T-cell (primary cell): ENCODE measurements around the gene PCIF1. TPM values are rescaled to one million over a fixed set of nuclear protein-coding genes. Genes with fewer than 3 reads are reported as not detected.

Experiments
- ATAC-seq, 4 experiments: fragments of 200-7000 bp in 3 of 4; fragments of 150-1000 bp in 1 of 4; cut with Tn5 transposase; replicated peaks in 1 of 4; 1 replicate in 3 of 4; 2 replicates in 1 of 4; pipeline ENCODE4 v1.10.0; 2021; ENCODE audit warnings: moderate library complexity in 3 of 4, mild to moderate bottlenecking in 2 of 4, moderate number of reproducible peaks in 1 of 4
- CTCF ChIA-PET, 2 donors: fragments of 300-600 bp; sonication (Branson Sonifier 250); formaldehyde crosslinking; loops; one replicate each; lab custom pipeline; 2022; ENCODE audit warnings: antibody characterized with exemption in 2 of 2; lab: Charles Lee
- POLR2A ChIA-PET, 2 donors: fragments of 300-600 bp; sonication (Branson Sonifier 250); formaldehyde crosslinking; loops; one replicate each; lab custom pipeline; 2022; ENCODE audit warnings: antibody characterized with exemption in 2 of 2; lab: Charles Lee
- DNase-seq, 35 experiments: peaks; one replicate each; pipeline versions ENCODE4 v3.0.0 to v3.0.0-alpha.2; 2013 to 2023
- H3K27ac ChIP-seq: one replicate; pipeline ENCODE4 v1.5.1; 2013; ENCODE audit warnings: low read length
- H3K27me3 ChIP-seq, 2 experiments: replicated peaks in 1 of 2; 1 replicate in 1 of 2; 2 replicates in 1 of 2; pipeline versions ENCODE4 v1.6.1 to v1.7.0; 2013; ENCODE audit warnings: low read length in 1 of 2, mixed read lengths in 1 of 2; ENCODE audit not compliant: control insufficient read depth in 2 of 2, insufficient read depth in 2 of 2; ENCODE audit errors: extremely low read depth in 1 of 2
- H3K36me3 ChIP-seq, 2 donors: 1 replicate in 1 of 2; 2 replicates in 1 of 2; pipeline versions ENCODE4 v1.6.1 to v1.7.0; 2013; ENCODE audit warnings: low read length in 1 of 2; ENCODE audit not compliant: control insufficient read depth in 2 of 2, insufficient read depth in 1 of 2; ENCODE audit errors: extremely low read depth in 1 of 2
- H3K4me1 ChIP-seq, 2 experiments: 1 replicate in 1 of 2; 2 replicates in 1 of 2; pipeline versions ENCODE4 v1.6.1 to v1.7.0; 2013; ENCODE audit warnings: low read length in 2 of 2, mixed read lengths in 1 of 2; ENCODE audit not compliant: insufficient read depth in 2 of 2, control insufficient read depth in 1 of 2; ENCODE audit errors: extremely low read depth in 1 of 2
- H3K4me3 ChIP-seq, 2 donors: 1 replicate in 1 of 2; 2 replicates in 1 of 2; pipeline versions ENCODE4 v1.5.1 to v1.7.0; 2013; ENCODE audit warnings: mild to moderate bottlenecking in 2 of 2, low read length in 1 of 2, moderate library complexity in 1 of 2; ENCODE audit not compliant: control insufficient read depth in 1 of 2; ENCODE audit errors: extremely low read depth in 1 of 2
- H3K9me3 ChIP-seq: 2 replicates; pipeline ENCODE4 v1.7.0; 2013
- H3K27ac Mint-ChIP-seq, 2 donors: one replicate each; pipeline ENCODE4 v1.8.0; 2020 to 2021; ENCODE audit warnings: mild to moderate bottlenecking in 2 of 2, mixed read lengths in 2 of 2
- H3K27me3 Mint-ChIP-seq, 2 donors: one replicate each; pipeline ENCODE4 v1.8.0; 2021 to 2022; ENCODE audit warnings: mixed read lengths in 2 of 2
- H3K36me3 Mint-ChIP-seq: one replicate; pipeline ENCODE4 v1.8.0; 2021; ENCODE audit warnings: mixed read lengths
- H3K4me1 Mint-ChIP-seq, 3 donors: one replicate each; pipeline ENCODE4 v1.8.0; 2020 to 2022; ENCODE audit warnings: mixed read lengths in 3 of 3, mild to moderate bottlenecking in 1 of 3
- H3K4me3 Mint-ChIP-seq, 3 donors: one replicate each; pipeline ENCODE4 v1.8.0; 2020 to 2022; ENCODE audit warnings: mild to moderate bottlenecking in 3 of 3, mixed read lengths in 3 of 3, moderate library complexity in 3 of 3
- H3K9me3 Mint-ChIP-seq, 3 donors: one replicate each; pipeline ENCODE4 v1.8.0; 2020 to 2022; ENCODE audit warnings: mixed read lengths in 3 of 3
- WGBS: methylation state at CpG from one replicate; pipeline ENCODE4 v1.1.5; 2013; ENCODE audit warnings: missing lambda C conversion rate; ENCODE audit not compliant: insufficient coverage; 5-methylcytosine and 5-hydroxymethylcytosine counted together
- total RNA-seq, 35 experiments: library from RNA in 6 of 35; stranded (reverse) in 6 of 35; fragments of 120-200 nt in 1 of 35; gene quantifications; one replicate each; pipeline versions ENCODE4 v1.2.1 to v1.2.4 and lab custom pipeline; 2013 to 2026

PCIF1 gene
- total RNA-seq, 5 donors from 2014 or later (not counting 1 experiment from before 2014, with no cell fraction given): 74.4 to 78.7 (median 74.6) TPM

DNA sequence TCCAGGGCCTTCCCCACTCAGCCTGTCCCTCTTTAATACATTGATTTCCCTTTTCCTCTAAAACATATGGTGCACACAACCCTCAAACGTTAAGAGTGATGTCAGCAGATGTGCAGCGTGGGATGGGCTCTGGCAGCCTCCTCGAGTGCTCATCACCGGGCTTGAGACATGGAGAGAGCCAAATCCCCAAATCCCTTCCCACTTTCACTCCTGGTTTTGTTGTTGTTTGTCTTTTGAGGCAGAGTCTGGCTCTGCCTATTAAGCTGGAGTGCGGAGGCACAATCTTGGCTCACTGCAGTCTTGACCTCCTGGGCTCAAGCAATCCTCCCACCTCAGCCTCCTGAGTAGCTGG lies 16.7 kb upstream of the PCIF1 start:
- Histone ChIP-seq H3K9me3 (no peaks in the 10 kb centered on the region), H3K27me3 (peaks cover 0 to 66% of the 10 kb centered on the region in 2 experiments), H3K4me3 (no peak overlapping the region), H3K4me1 (no peaks in the 10 kb centered on the region), H3K36me3 (no peaks in the 10 kb centered on the region), H3K27ac (no peak overlapping the region)
- Mint-ChIP-seq H3K27ac (no peak overlapping the region), H3K4me3 (no peak overlapping the region), H3K4me1 (peaks cover 0 to 1% (median 0%) of the 10 kb centered on the region in 3 donors), H3K36me3 (no peaks in the 10 kb centered on the region), H3K9me3 (no peaks in the 10 kb centered on the region), H3K27me3 (peaks cover 31 to 48% of the 10 kb centered on the region in 2 donors)
- ChIA-PET CTCF (no interaction called here), POLR2A (no interaction called here)
- ATAC-seq (no peak), DNase-seq (no peak)
- 67% methylated on average over 1 of the region's 5 CpGs for WGBS

DNA sequence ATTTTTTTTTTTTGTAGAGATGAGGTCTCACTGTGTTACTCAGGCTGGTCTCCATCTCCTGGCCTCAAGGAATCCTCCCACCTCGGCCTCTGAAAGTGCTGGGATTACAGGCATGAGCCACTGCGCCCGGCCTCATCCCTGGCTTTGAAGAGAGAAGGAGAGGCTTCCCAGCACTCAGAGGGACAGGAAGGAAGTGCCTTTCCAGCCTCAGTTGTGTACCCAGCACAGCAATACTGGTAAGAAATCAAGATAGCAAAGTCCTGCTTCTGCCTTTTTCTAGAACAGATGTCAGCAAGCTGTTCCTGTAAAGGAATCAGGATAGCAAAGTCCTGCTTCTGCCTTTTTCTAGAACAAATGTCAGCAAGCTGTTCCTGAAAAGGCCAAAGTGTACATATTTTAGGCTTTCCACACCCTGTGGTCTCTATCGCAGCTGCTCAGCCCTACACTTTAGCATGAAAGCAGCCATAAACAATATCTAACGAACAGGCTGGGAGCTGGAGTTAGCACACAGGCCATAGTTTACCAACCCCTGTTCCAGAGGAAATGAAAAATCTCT lies 16.2 kb upstream of the PCIF1 start:
- Mint-ChIP-seq H3K27ac (no peak overlapping the region), H3K27me3 (peaks cover 31 to 46% of the 10 kb centered on the region in 2 donors), H3K36me3 (no peaks in the 10 kb centered on the region), H3K9me3 (no peaks in the 10 kb centered on the region), H3K4me3 (no peak overlapping the region), H3K4me1 (no peaks in the 10 kb centered on the region)
- ATAC-seq: no peak
- CTCF ChIA-PET: no interaction called here
- Histone ChIP-seq H3K27me3 (peaks cover 0 to 63% of the 10 kb centered on the region in 2 experiments), H3K4me3 (no peak overlapping the region), H3K27ac (no peak overlapping the region), H3K36me3 (no peaks in the 10 kb centered on the region), H3K9me3 (no peaks in the 10 kb centered on the region), H3K4me1 (no peaks in the 10 kb centered on the region)
- POLR2A ChIA-PET: interaction anchor here in 1 of 2 donors (0.5 kb wide), 1 partner anchor 13 kb away, joined by 10 read pairs; no protein-coding TSS in a partner anchor
- DNase-seq: no peak
- WGBS: 92% methylated on average over 2 of the region's 5 CpGs

DNA sequence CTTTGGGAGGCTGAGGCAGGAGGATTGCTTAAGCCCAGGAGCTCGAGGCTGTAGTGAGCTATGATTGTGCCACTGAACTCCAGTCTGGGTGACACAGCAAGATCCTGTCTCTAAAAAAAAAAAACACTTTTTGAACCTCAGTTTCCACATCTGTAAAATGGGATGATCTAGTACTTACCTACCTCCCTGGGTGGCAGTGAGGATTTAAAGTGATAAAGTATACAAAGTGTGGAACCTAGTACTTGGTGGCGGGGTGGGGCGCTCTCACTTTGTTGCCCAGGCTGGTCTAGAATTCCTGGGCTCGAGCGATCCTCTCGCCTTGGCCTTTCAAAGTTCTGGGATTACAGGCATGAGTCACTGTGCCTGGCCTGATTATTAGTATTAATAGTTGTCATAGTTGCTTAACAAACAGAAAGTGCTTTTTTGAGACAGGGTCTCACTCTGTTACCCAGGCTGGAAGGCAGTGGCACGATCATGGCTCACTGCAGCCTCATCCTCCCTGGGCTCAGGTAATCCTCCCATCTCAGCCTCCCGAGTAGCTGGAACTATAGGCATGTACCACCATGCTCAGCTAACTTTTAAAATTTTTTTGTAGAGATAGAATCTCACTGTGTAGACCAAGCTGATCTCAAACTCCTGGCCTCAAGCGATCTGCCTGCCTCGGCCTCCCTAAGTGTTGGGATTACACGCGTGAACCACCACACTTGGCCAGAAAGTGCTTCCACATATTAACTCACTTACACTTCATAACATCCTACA lies 15.5 kb upstream of the PCIF1 start:
- ATAC-seq (no peak), DNase-seq (no peak)
- Mint-ChIP-seq H3K4me1 (no peaks in the 10 kb centered on the region), H3K27ac (no peak overlapping the region), H3K36me3 (no peaks in the 10 kb centered on the region), H3K4me3 (no peak overlapping the region), H3K9me3 (no peaks in the 10 kb centered on the region), H3K27me3 (peaks cover 31 to 46% of the 10 kb centered on the region in 2 donors)
- Histone ChIP-seq H3K9me3 (no peaks in the 10 kb centered on the region), H3K4me3 (no peak overlapping the region), H3K4me1 (no peaks in the 10 kb centered on the region), H3K27me3 (peaks cover 0 to 59% of the 10 kb centered on the region in 2 experiments), H3K36me3 (no peaks in the 10 kb centered on the region), H3K27ac (no peak overlapping the region)
- CTCF ChIA-PET: interaction anchor here in 1 of 2 donors (1.0 kb wide), 1 partner anchor 166 kb away, joined by 3 read pairs; no protein-coding TSS in a partner anchor
- POLR2A ChIA-PET: no interaction called here
- WGBS: 100% methylated on average over 4 of the region's 12 CpGs

DNA sequence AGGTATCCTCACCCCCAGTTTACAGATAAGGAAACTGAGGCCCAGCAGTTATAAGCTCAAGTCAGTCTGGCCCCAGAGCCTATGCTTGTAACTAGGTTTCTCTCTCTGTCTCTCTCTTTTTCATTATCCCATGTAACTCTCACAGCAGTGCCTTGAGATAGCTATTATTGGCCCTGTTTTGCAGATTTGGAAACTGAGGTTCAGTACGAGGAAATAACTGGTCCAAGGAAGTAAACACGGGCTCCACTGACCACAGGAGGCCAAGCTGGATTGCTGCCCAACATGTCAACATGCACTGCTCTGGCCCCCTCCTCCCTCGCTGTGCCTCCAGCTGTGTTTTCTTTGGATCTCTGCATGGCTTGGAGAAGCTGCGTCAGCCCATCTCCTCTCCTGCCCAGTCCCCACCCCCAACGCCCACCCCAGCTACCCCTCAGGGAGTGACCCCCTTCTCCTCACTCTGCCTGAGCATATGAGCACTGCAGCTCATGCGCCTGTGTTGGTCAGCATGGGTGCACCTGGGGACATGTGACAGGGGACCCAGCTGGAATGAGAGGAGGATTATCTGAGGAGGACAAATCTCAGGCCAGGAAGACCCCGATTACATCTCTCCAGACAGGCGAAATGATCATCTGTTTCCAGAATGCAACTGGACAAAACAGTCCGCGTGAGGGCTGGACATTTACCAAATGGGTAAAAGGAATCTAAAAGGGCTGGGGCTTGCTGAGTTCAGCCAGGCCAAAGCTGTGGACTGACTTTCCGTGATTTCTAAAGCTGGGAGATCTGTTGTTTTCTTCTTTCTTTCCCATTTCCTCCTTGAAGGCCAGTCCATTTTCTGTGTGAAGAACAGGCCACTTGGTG lies 14.7 kb upstream of the PCIF1 start:
- Mint-ChIP-seq H3K4me3 (no peak overlapping the region), H3K9me3 (no peaks in the 10 kb centered on the region), H3K27me3 (peaks cover 24 to 41% of the 10 kb centered on the region in 2 donors), H3K36me3 (no peaks in the 10 kb centered on the region), H3K4me1 (peaks cover 0 to 5% (median 3%) of the 10 kb centered on the region in 3 donors), H3K27ac (no peak overlapping the region)
- Histone ChIP-seq H3K27ac (no peak overlapping the region), H3K4me1 (peaks cover 0 to 3% of the 10 kb centered on the region in 2 experiments), H3K9me3 (no peaks in the 10 kb centered on the region), H3K4me3 (no peak overlapping the region), H3K36me3 (no peaks in the 10 kb centered on the region), H3K27me3 (peaks cover 0 to 56% of the 10 kb centered on the region in 2 experiments)
- CTCF ChIA-PET: interaction anchor here in 1 of 2 donors (1.0 kb wide), 1 partner anchor 165 kb away, joined by 3 read pairs; no protein-coding TSS in a partner anchor
- DNase-seq: no peak
- POLR2A ChIA-PET: no interaction called here
- WGBS: 17% methylated on average over 2 of the region's 11 CpGs
- no peak for ATAC-seq

DNA sequence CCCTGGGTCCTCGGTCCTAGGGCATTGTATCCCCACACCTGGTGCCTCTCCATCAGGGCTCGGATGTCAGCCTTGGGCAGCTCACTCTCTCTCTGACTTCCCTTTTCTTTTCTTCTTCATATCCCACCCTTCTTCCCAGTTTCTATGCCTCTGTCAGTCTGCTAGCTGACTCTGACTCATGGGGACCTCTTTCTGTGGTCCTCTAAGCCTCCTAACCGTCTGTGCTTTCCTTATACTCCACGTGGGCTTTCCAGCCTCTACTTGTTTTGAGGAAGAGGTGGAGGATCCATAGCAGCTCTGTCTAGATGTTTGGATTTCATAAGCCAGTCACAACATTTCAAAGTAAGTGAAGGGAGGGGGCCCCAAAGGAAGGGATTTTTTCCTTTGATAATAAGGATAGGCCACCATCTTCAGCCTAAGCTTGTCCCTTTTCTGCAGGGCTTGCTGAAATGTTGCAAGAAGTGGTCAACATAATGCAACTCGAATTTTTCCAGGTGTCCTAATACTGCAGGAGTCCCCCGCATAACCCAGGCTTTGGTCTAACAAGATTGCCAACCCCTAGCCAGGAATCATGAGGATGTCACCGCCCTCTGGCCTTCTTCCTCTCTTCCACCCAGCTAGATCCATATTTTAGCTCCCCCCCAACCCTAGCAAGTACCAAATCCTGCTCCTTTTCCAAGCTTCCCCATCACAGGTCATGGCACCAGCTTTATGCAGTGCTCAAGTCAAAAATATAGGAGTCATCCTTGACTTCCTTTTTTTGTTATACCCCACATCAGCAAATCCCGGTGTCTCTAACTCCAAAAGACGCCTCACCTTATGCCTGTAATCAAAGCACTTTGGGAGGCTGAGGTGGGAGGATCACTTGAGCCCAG lies 13.8 kb upstream of the PCIF1 start:
- Mint-ChIP-seq H3K36me3 (no peaks in the 10 kb centered on the region), H3K4me3 (no peak overlapping the region), H3K4me1 (peaks cover 0 to 5% (median 3%) of the 10 kb centered on the region in 3 donors), H3K27ac (no peak overlapping the region), H3K27me3 (peaks cover 24 to 41% of the 10 kb centered on the region in 2 donors), H3K9me3 (no peaks in the 10 kb centered on the region)
- Histone ChIP-seq H3K36me3 (no peaks in the 10 kb centered on the region), H3K27ac (no peak overlapping the region), H3K4me1 (peaks cover 0 to 3% of the 10 kb centered on the region in 2 experiments), H3K4me3 (no peak overlapping the region), H3K27me3 (peaks cover 0 to 49% of the 10 kb centered on the region in 2 experiments), H3K9me3 (no peaks in the 10 kb centered on the region)
- POLR2A ChIA-PET: no interaction called here
- DNase-seq (no peak), ATAC-seq (no peak)
- 70% methylated on average over 5 of the region's 9 CpGs for WGBS
- CTCF ChIA-PET: no interaction called here
